Panc1 (cell line): ENCODE data around the gene TJP3.

Experiments
- POLR2AphosphoS5 ChIP-seq: IDR thresholded peaks from 2 replicates; pipeline ENCODE4 v1.6.1; 2012; ENCODE audit warnings: mild to moderate bottlenecking, low read depth, low read length, moderate library complexity
- SIN3A ChIP-seq: IDR thresholded peaks from 2 replicates; pipeline ENCODE4 v1.6.1; 2012; ENCODE audit warnings: low read depth, mild to moderate bottlenecking, low read length, moderate library complexity, borderline replicate concordance; ENCODE audit not compliant: insufficient read depth
- TF ChIP-seq, protein P1 (sequence below): fragments of 450-650 bp; IDR thresholded peaks from 2 replicates; pipeline ENCODE4 v1.5.1; 2017; ENCODE audit warnings: mild to moderate bottlenecking

DNA sequence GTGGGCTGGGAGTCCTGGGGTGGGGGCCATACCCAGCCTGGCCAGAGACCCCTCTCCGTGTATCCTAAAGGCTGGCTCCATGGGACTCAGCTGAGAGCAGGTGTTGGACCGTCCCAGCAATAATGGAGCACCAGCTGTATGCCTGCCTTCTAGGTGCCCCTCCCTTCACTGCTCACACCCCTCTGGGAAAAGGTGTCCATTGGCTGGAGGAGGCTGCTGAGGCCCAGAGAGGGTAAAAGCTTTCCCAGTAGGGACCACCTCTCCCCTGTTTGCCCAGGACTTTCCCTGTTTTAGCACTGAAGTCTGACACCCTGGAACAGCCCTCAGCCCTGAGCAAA lies 67.2 kb downstream of the TJP3 start:
- TF ChIP-seq, protein P1, sequence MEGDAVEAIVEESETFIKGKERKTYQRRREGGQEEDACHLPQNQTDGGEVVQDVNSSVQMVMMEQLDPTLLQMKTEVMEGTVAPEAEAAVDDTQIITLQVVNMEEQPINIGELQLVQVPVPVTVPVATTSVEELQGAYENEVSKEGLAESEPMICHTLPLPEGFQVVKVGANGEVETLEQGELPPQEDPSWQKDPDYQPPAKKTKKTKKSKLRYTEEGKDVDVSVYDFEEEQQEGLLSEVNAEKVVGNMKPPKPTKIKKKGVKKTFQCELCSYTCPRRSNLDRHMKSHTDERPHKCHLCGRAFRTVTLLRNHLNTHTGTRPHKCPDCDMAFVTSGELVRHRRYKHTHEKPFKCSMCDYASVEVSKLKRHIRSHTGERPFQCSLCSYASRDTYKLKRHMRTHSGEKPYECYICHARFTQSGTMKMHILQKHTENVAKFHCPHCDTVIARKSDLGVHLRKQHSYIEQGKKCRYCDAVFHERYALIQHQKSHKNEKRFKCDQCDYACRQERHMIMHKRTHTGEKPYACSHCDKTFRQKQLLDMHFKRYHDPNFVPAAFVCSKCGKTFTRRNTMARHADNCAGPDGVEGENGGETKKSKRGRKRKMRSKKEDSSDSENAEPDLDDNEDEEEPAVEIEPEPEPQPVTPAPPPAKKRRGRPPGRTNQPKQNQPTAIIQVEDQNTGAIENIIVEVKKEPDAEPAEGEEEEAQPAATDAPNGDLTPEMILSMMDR: no peak
- no peak for TF ChIP-seq POLR2AphosphoS5
- TF ChIP-seq SIN3A: no peak
